HepG2 (cell line): Measurements from ENCODE around the gene GIMAP1. TPM values are rescaled to one million over a fixed set of nuclear protein-coding genes. Genes with fewer than 3 reads are reported as not detected.

Experiments used
- ATAC-seq: fragments of 200-7000 bp; cut with Tn5 transposase; 3 replicates; pipeline ENCODE4 v1.9.1; 2020; ENCODE audit warnings: mild to moderate bottlenecking, moderate library complexity
- BruUV-seq: library from RNA; stranded (reverse); fragments of 400-500 nt; replicated peaks from 2 replicates; lab custom pipeline; 2021; lab: Mats Ljungman, UMichigan
- CTCF ChIA-PET: fragments of 300-600 bp; formaldehyde crosslinking; extraction: SDS; loops from one replicate; lab custom pipeline; 2021; ENCODE audit warnings: low total read pairs, inconsistent platforms, low intra/inter-chr PET ratio; lab: Yijun Ruan, JAX
- POLR2A ChIA-PET: fragments of 350-600 bp; sonication (Branson Sonifier 250); formaldehyde crosslinking; loops from one replicate; lab custom pipeline; 2020; ENCODE audit warnings: antibody characterized with exemption, inconsistent platforms; lab: Yijun Ruan, JAX
- DNase-seq: peaks from one replicate; pipeline ENCODE4 v3.0.0-alpha.2; 2015; ENCODE audit warnings: low spot score
- FAIRE-seq: peaks from 3 replicates; lab custom pipeline; 2011; peaks lifted over from hg19 to GRCh38; lab: Jason Lieb, UNC
- H2AFZ ChIP-seq: one replicate; pipeline ENCODE4 v1.6.1; 2011; ENCODE audit warnings: low read length, inconsistent platforms
- H3K27ac ChIP-seq: fragments of 300-600 bp; 3 replicates; pipeline ENCODE4 v1.8.0; 2011; ENCODE audit warnings: mixed run types, mild to moderate bottlenecking, mixed read lengths, low read length, inconsistent platforms; ENCODE audit not compliant: insufficient read depth; ENCODE audit errors: extremely low read length
- H3K27me3 ChIP-seq, 2 experiments: fragments of 200-600 bp in 1 of 2; 2 replicates in 1 of 2; 3 replicates in 1 of 2; pipeline versions ENCODE4 v1.6.0 to v1.8.0; 2011; ENCODE audit warnings: low read length in 2 of 2, mild to moderate bottlenecking in 2 of 2, moderate library complexity in 2 of 2, inconsistent platforms in 1 of 2; ENCODE audit not compliant: insufficient read depth in 2 of 2, control insufficient read depth in 1 of 2
- H3K36me3 ChIP-seq, 2 experiments: fragments of 200-600 bp in 1 of 2; replicated peaks in 1 of 2; 2 replicates in 1 of 2; 3 replicates in 1 of 2; pipeline versions ENCODE4 v1.5.1 to v1.8.0; 2011; ENCODE audit warnings: low read length in 2 of 2, inconsistent platforms in 1 of 2; ENCODE audit not compliant: insufficient read depth in 2 of 2, control insufficient read depth in 1 of 2
- H3K4me1 ChIP-seq: 2 replicates; pipeline ENCODE4 v1.5.1; 2012; ENCODE audit warnings: low read length, inconsistent platforms; ENCODE audit not compliant: insufficient read depth
- H3K4me2 ChIP-seq: 2 replicates; pipeline ENCODE4 v1.6.0; 2011; ENCODE audit warnings: low read depth, low read length, inconsistent platforms
- H3K4me3 ChIP-seq, 3 experiments: fragments of 200-600 bp in 1 of 3; sonication (generic), shearing (Covaris generic) in 1 of 3; replicated peaks in 1 of 3; 2 replicates each; pipeline ENCODE4 v1.5.1; 2011 to 2016; ENCODE audit warnings: low read length in 3 of 3, inconsistent platforms in 2 of 3, low read depth in 2 of 3, mild to moderate bottlenecking in 2 of 3, control low read depth in 1 of 3, mixed read lengths in 1 of 3; ENCODE audit not compliant: insufficient read depth in 1 of 3
- H3K79me2 ChIP-seq: one replicate; pipeline ENCODE4 v1.6.1; 2011; ENCODE audit warnings: low read length, inconsistent platforms; ENCODE audit not compliant: insufficient read depth
- H3K9ac ChIP-seq: 2 replicates; pipeline ENCODE4 v1.6.0; 2011; ENCODE audit warnings: mild to moderate bottlenecking, low read depth, low read length, inconsistent platforms; ENCODE audit not compliant: insufficient read depth
- H3K9me3 ChIP-seq: 2 replicates; pipeline ENCODE4 v1.5.1; 2012; ENCODE audit warnings: mild to moderate bottlenecking, low read length
- H4K20me1 ChIP-seq: 2 replicates; pipeline ENCODE4 v1.6.0; 2011; ENCODE audit warnings: inconsistent platforms, mild to moderate bottlenecking, low read length, moderate library complexity; ENCODE audit not compliant: insufficient read depth
- CCAR2 ChIP-seq: fragments of 200-400 bp; formaldehyde crosslinking; optimal IDR thresholded peaks from 2 replicates; pipeline ENCODE3; 2018; ENCODE audit warnings: low read depth, mild to moderate bottlenecking, low read length, moderate library complexity
- NR2C2 ChIP-seq: sonication (generic); formaldehyde crosslinking; IDR thresholded peaks from 2 replicates; pipeline ENCODE4 v1.4.0; 2020; ENCODE audit warnings: missing genetic modification reagents, mild to moderate bottlenecking, moderate library complexity, borderline replicate concordance
- ZNF180 ChIP-seq: sonication (generic); formaldehyde crosslinking; IDR thresholded peaks from 2 replicates; pipeline ENCODE4 v1.4.0; 2020; ENCODE audit warnings: low read depth, missing genetic modification reagents, borderline replicate concordance
- ZNF264 ChIP-seq: sonication (generic); formaldehyde crosslinking; IDR thresholded peaks from 2 replicates; pipeline ENCODE4 v1.4.0; 2020; ENCODE audit warnings: missing genetic modification reagents
- ZNF430 ChIP-seq: sonication (generic); formaldehyde crosslinking; IDR thresholded peaks from 2 replicates; pipeline ENCODE4 v1.9.0; 2021; ENCODE audit warnings: mild to moderate bottlenecking, missing genetic modification reagents
- WGBS: methylation state at CpG from one replicate; pipeline ENCODE4 v1.1.6; 2017; ENCODE audit warnings: low lambda C conversion rate; 5-methylcytosine and 5-hydroxymethylcytosine counted together
- in situ Hi-C: cut with HindIII; loops from 2 replicates; pipeline ENCODE4 v1.10.0; 2017; ENCODE audit warnings: low pct_unique_long_range_greater_than_20kb; ENCODE audit not compliant: extremely low pct_ligation_motif_present
- intact Hi-C: fragments of 100-400 bp; cut with micrococcal nuclease; formaldehyde crosslinking; loops from one replicate; pipeline ENCODE4 v1.10.0; 2022; ENCODE audit not compliant: unreplicated experiment
- polyA plus RNA-seq, 8 experiments: library from polyadenylated mRNA; depleted of rRNA in 3 of 8; stranded (reverse) in 7 of 8; unstranded in 1 of 8; fragments of >200 nt; fragmentation: Illumina TruSeq in 4 of 8; extraction: Trizol in 4 of 8; gene quantifications; 2 replicates each; pipeline versions ENCODE4 v1.2.1 to v1.2.3, GENCODE V29; 2011 to 2016; ENCODE audit warnings: low read depth in 4 of 8, missing spikeins in 1 of 8, mixed read lengths in 1 of 8; ENCODE audit not compliant: insufficient read depth in 1 of 8
- total RNA-seq, 5 experiments: library from RNA; depleted of rRNA; stranded (reverse); fragments of >200 nt; fragmentation: Illumina TruSeq; extraction: Trizol; gene quantifications; 2 replicates each; pipeline ENCODE4 v1.2.3, GENCODE V29; 2016; ENCODE audit warnings: low read depth in 1 of 5

GIMAP1 gene
- total and polyA plus RNA-seq, 2 of the 13 experiments (the other 11 are each of a cell fraction or from before 2014, with no cell fraction given) = not detected

DNA sequence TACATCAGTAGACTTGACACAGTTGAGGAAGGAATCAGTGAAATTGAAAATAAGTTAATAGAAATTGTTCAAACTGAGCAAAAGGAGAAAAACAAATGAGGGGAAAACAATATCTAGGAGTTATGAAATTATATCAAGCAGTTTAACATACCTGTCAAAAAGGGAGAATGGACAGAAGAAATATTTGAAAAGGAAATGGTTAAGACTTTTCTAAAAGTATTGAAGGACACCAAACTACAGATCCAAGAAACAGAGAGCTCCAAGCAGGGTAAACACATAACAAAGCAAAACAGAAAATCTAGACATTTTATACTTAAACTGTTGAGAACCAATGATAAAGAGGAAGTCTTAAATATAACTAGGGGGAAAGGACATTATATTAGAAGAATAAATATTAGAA, 12.2 kb downstream of the GIMAP1 start:
- Histone ChIP-seq H3K4me2 (no peak overlapping the region), H3K9me3 (no peaks in the 10 kb centered on the region), H3K4me1 (peaks cover 14% of the 10 kb centered on the region), H3K79me2 (no peaks in the 10 kb centered on the region), H3K27me3 (no peaks in the 10 kb centered on the region), H4K20me1 (no peaks in the 10 kb centered on the region), H3K36me3 (no peaks in the 10 kb centered on the region), H2AFZ (no peak overlapping the region)
- no TSS peak for BruUV-seq
- DNase-seq (no peak), FAIRE-seq (no peak)
- in situ Hi-C loops = no loop called here
- POLR2A ChIA-PET = no interaction called here
- intact Hi-C loops = no loop called here
- no peak for TF ChIP-seq NR2C2 (CRISPR knock-in tag)
- TF ChIP-seq, all 625 proteins: peak for 0
- Histone ChIP-seq H3K27ac (no peak overlapping the region), H3K4me3 (no peak overlapping the region), H3K9ac (no peak overlapping the region)
- CTCF ChIA-PET = no interaction called here
- no peak for ATAC-seq

DNA sequence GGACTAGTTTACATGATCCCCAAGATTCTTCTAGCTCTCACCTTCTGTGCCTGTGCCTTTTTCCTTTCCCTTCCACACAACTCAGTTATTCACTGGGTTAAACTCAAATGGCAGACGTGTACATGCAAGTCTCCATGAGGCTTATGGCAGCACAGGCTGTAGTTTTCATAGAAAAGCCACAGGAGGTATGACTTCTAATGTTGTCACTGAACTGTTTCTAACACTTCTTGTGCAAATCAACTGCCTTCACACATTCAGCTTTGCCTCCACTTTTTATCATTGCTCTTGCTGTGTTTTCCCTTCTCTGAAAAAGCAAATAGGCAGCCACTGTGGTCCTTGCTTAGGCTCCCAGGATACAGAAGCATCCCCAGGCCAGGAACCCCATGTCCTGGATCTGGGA, 15.5 kb downstream of the GIMAP1 start:
- Histone ChIP-seq H3K36me3 (no peaks in the 10 kb centered on the region), H3K9ac (no peak overlapping the region), H3K4me2 (no peak overlapping the region), H3K4me1 (peaks cover 11% of the 10 kb centered on the region), H2AFZ (no peak overlapping the region), H3K27me3 (peaks cover 0 to 3% of the 10 kb centered on the region in 2 experiments; a peak in 1 of 5 replicates), H3K79me2 (no peaks in the 10 kb centered on the region), H4K20me1 (no peaks in the 10 kb centered on the region), H3K4me3 (no peak overlapping the region), H3K27ac (no peak overlapping the region), H3K9me3 (no peaks in the 10 kb centered on the region)
- ChIA-PET POLR2A (no interaction called here), CTCF (no interaction called here)
- no peak for TF ChIP-seq ZNF264 (CRISPR knock-in tag)
- no peak for TF ChIP-seq CCAR2
- no peak for TF ChIP-seq ZNF430 (CRISPR knock-in tag)
- no peak for TF ChIP-seq ZNF180 (CRISPR knock-in tag)
- DNase-seq (no peak), ATAC-seq (no peak), FAIRE-seq (no peak)
- BruUV-seq = no TSS peak
- in situ Hi-C loops = no loop called here
- 18% methylated on average over 1 of the region's 1 CpG for WGBS
- intact Hi-C loops = no loop called here
